ENCODE measurements around the gene NCBP2L.

Gene NCBP2L

DNA sequence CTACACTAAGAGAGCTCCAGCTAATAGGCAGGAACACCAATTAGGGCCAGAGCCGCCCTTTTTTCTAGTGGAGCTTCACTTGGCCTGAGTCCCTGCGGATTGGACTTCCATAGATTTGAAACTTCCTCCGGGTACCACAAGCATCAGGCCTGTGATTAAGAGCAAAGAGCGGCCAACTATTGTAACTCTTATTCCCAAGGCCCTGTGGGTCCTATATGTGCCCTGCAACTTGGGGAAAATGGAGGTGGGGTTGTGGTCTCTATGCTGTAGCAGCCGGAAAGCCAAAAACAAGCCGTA, at the start of gene NCBP2L:
NCBP2L (plus strand) TSS at position 198 of the 297 bp plus-strand sequence. CDS start 16,488 bp downstream, outside the sequence.
- no peak for DNase-seq (ENCODE audit: low read depth)

DNA sequence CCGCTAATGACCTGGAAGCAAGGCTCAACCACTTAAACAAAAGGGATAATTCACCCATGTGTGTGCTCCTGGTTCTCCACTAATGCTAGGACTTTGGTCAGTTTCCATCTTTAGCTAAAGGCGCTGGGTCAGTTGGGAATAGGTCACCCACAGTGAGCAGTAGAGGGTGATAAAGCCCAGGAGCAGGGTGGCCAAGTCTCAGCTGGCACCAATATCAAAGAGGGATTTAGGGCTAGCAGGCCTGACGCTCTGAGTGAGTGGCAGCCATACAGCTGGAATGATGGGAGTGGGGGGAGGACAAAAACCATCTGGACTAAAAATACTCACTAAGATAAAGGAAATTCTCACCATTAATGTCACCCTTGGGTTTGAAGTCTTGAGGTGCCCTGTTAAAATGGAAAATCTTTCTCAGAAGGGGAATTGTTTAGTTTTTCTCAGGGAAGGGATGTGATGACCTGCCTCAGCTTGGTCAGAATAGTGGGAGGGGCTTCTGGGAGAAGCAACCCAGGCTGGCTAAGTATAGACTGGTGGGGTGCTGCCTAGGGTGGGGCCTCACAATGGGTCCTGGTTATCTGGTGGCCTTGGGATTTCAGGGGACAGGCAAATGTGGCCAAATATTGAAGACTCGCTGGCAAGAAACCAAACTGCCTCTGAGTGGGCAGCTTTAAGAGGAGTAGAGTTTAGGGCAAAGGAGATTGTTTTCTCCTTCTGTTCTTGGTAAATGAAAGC, 49.0 kb upstream of the NCBP2L start:
- DNase-seq (ENCODE audit: low read depth) = no peak

DNA sequence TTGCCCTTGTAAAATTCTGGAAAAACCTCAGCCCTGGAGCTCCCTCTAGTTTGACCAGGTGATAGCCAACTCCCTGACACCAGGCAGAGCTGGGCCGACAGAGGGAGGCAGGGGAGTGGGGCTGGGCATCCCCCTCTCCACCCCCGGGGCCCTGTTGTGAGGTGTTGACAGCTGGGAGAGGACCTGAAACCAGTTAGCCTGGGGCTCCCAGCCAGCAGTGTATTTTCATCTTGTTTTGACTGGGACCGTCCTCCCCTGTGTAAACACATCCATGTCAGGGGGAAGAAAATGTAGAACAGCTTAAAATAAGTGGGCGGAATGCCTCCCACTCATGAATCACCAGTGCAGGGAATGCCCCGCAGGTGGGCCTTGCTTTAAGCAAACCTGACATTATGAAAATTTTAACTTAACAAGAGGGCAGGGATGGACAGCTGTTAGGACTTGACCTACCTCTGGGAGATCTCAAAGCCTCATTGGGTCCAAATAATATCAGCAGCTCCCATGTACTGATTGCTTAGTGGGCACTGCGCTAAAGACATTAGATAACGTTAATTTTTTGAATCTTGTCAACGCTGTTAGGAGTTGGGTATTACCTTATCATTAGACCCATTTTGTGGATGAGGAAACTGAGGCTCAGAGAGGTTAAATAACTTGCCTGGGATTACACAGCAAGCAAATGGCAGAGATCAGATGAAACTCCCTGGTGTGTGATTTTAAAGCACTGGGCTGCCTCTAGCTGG, 47.8 kb upstream of the NCBP2L start:
- DNase-seq (ENCODE audit: low read depth) = no peak

DNA sequence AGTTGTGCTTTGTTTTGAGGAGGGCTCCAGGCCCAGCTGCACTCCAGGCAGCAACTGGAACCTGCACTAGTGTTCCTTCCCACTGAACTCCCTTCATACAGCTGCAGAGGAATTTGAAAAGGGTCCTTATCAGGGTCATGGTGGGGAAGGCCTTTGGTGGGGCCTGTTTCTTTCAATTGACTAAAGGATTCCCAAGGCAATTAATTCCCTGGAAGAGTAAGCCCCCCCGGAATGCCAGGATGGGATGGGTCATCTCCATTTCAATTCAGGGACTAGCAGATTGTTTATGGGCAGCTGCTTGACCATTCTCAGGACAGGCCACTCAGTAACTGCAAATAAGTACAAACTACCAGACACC, 47.3 kb upstream of the NCBP2L start:
- DNase-seq (ENCODE audit: low read depth) = no peak

- DNase-seq (ENCODE audit: low read depth) = no peak
Observed at GRCh38 chrX:107730991-107731766, 46.4 kb upstream of the NCBP2L start.

DNA sequence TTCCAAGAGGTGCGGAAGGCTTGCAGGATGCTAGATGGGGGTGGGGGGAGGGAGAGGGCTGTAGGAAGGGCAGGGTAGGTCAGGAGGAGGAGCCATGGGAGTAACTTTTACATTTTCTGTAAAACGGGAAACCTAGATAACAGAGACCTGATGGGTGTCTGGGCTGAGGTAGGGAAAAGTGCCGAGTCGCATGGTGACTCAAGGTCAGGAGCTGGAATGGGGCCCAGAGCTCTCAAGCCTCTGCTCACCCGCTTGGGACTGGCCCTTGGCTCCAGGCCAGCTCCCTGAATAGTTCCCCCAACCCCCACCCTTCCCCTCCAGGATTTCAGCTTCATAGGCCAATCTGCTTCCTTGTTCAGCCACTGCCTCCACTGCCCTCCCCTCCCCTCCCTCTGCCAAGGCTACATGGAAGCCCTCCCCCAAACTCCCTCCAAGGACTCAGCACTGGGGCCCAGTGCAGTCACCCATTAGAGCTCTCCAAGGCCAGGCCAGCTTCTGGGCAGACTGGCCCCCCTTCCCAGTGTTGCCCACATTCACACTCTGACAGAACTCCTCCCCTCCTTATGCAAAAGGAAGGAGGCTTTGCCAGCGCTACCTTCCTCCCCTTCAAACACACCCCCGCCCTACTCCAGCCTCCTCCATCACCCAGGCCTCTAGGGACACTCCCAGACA, 45.6 kb upstream of the NCBP2L start:
- no peak for DNase-seq (ENCODE audit: low read depth)

DNA sequence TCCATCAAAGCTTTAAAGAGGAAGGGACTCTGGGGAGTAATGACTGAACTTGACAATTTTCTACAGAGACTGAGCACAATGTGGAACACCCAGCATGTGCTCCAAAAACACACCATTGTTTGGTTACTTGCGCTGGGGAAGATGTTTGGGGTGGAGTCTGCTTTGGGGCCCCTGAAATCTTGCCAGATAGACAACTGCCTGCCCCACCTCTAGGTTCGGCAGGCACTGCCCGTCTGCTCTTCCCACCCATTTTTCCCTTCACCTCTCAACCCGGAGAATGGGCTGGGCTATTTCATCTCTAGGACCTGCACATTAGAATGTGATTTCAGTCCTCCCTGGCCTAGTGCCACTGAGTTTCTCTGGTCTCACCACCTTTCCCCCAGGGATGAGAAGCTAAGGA, 43.8 kb upstream of the NCBP2L start:
- DNase-seq (ENCODE audit: low read depth) = no peak

- no peak for DNase-seq (ENCODE audit: low read depth)
Observed at GRCh38 chrX:107734646-107735045, 42.9 kb upstream of the NCBP2L start.

DNA sequence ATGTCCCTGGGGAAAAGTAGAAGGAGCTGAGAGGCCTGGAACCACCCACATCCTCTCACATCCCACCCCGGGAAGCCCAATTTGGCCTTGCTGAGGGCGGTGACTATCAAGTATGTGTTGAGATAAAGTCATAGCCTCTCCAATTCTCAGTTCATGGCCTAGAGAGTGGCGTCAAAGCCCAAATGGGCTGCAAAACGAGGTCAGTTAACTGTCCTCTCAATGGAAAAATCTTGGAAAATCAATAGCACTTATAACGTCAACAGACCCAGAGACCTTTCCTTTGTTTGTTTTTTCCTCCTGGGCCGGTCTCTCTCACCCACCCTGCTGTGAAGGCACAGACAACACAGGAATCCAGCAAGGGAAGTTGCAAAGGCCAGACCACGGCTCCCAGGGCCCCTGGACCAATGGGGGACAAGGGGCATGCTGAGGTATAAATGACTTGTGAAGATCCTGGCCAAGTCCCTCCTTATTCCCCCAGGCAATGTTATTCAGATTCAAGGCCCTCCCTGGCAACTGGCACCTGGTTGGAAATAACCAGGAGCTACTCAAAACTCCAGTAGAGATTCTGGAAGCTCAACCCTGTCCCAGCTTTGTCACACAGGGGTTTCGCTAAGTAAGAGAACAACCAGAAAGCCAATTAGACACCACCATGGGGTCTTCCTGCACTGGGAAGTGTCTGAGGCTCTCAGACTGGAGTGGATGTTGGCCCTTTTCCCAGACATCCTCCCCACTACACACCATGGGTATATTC, 40.6 kb upstream of the NCBP2L start:
- DNase-seq (ENCODE audit: low read depth) = no peak

DNA sequence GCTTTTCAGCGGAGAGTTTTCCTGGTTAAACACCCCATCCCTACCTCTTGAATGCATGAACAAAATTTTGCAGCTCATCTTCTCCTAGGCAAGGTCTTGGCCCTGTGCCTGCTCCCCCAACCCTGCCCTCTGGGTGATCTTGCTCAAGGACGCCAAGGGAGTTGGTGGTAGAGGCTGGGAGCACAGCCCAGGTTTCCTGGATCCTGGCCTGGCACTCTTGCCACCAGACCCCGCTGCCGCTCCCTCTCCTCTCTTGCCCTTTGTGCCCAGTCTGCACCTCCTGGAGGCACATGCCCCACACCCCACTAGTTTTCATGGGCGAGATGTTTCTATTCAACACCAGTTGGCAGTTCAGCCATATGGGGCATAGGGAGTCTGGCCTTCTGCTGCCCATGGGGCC, 39.3 kb upstream of the NCBP2L start:
- no peak for DNase-seq (ENCODE audit: low read depth)

- no peak for DNase-seq (ENCODE audit: low read depth)
Observed at GRCh38 chrX:107738768-107739167, 38.8 kb upstream of the NCBP2L start.

DNA sequence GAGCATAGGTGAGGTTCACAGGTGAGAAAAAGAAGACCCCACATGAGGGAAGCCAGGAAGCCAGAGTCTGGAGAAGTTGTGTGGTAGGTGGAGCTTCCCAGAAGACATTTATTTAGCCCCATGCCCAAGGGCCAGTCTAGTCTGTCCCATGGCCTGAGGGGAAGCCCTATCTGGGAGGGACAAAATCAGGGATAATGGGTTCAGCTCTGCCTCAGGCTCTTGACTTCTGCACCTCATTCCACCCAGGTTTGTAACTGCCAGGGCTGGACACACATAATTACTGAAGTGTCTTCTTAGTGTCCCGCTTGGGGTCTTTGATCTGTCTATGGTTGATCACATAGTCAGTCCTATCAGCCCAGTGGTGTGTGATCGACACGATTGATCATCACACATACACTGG, 38.0 kb upstream of the NCBP2L start:
- DNase-seq (ENCODE audit: low read depth) = no peak

DNA sequence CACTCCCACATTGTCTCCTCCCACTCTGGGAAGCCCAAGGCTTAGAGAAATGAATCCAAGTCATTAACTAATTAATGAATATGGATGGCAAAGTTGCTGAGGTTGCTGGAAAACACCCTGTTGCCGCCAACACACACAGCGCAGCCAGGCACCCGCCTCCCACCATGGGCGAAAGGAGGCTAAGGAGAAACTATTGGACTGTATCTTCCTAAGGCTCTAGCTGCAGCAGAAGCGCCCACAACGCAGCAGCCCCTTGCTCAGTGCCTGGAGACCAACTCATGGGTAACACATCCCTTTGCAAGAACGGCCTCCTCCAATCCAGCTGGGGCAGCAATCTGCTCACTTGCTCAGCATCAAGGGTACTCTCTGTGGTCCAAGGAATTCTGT, 36.1 kb upstream of the NCBP2L start:
- no peak for DNase-seq (ENCODE audit: low read depth)

DNA sequence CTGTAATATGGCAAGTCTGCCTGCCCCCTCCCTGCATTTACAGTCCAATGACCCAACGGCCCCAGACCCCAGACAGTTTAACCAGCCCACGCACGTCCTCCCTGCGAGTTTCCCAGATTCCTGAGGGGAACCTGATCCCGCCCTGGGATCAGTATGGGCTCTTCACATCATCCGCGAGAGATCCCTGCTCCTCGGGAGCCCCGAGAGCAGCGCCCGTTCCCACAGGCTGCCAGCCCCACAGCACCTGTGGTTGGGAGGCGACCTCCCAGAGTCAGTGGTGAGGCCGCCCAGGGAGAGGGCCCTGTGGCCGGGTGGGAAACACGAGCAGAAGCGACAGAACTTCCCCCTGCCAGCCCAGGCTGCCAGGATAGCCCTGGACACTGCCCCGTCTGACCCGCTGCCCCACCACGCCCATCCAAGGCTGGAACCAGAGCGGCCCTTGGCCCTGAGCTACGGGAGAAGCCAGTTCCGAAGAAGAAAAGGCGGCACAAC, 34.8 kb upstream of the NCBP2L start:
- DNase-seq (ENCODE audit: low read depth) = no peak

DNA sequence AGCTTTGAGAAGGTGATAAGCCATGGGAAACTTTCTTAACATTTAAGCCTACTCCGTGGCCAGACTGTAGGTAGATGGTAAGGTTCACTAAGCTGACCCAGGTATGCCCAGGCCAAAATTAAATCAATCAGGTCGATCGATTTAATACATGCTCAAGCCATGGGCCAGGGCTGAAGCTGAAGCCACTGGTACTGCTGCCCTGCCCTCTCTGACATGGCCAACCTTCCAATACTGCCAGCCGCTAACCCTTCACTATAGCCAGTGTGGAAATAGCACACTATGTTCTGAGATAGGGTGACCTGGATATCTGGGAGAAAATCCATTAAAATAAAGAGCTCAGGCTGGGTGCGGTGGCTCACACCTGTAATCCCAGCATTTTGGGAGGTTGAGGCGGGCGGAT, 33.5 kb upstream of the NCBP2L start:
- DNase-seq (ENCODE audit: low read depth) = no peak

- no peak for DNase-seq (ENCODE audit: low read depth)
Observed at GRCh38 chrX:107744868-107745267, 32.7 kb upstream of the NCBP2L start.

- no peak for DNase-seq (ENCODE audit: low read depth)
Observed at GRCh38 chrX:107747596-107748161, 29.9 kb upstream of the NCBP2L start.

DNA sequence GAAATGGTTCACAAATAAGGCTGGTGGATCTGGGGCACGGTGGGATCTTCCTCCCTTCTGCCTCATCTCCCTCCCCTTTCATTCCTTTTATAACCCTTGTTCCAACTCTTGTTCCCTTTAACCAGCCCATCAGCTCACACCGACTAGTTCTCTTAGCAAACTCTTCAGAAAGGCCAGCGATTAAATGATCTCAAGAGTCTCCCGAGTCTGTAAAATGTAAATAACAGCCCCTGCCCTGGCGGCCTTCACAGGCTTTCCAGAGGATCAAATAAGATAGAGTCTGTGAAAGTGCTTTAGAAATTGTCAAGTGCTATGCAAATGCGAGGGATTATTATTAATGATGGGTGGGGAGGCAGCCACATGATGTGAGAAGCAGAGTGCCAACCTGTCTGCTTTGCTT, 29.0 kb upstream of the NCBP2L start:
- no peak for DNase-seq (ENCODE audit: low read depth)

DNA sequence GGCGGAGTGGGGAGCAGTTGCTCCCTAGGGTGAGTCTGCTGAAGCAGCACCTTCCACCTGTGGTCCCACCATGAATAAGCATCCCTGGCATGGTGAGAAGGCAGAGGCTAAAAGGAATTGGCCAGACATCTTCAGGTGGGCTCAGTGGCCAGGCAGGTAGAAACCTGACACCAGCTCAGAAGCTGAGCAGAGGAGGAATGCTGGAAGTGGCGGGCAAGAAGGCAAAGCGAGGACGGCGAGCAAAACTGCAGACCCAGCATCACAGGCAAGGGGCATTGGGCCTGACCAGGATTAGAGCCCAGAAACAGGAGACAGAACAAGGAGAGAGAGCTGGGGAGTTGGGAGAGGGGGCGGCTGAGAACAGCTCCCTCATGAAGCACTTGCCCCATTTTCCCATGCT, 27.3 kb upstream of the NCBP2L start:
- no peak for DNase-seq (ENCODE audit: low read depth)

DNA sequence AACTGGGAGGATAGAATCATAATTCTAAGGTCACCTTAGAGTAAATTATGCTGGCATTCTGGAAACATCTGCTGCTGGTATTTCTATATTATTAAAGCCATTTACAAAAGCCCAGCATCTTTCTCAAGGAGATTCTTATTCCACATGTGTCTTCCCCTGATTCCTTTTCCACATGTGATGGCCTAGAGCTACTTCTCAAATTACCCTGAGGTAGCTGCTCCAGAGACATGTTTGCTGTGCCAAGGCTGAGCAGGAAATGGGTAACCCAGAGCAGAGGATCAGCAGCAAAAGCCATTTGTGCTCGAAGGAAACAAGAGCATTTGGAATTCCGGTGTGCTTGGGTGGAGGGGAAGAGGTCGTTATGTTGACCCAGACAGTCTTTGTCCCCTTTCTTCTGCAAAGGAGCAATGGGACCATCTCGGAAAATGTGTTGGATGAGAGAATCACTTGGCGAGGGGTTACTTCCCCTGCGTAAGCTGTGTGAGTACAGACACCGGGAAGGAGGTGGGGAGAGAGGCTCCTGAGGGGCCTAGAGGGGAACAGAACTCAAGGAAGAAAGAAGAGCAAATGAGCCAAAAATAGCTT, 26.6 kb upstream of the NCBP2L start:
- no peak for DNase-seq (ENCODE audit: low read depth)

GRCh38 chrX:107752043-107752442, 25.5 kb upstream of the NCBP2L start:
- DNase-seq (ENCODE audit: low read depth) = no peak
